GM10266 (cell line): ENCODE measurements around the gene QKI.

Experiments
- DNase-seq: peaks from one replicate; pipeline ENCODE4 v3.0.0; 2012; ENCODE audit errors: extremely low spot score
- CTCF ChIP-seq: IDR thresholded peaks from 2 replicates; pipeline ENCODE4 v1.5.1; 2012; ENCODE audit warnings: mild to moderate bottlenecking, low read depth; ENCODE audit not compliant: control insufficient read depth, insufficient read depth; ENCODE audit errors: missing control alignments

QKI gene

GRCh38 chr6:163393923-163394322, 20.6 kb upstream of the QKI start:
- TF ChIP-seq CTCF, result no peak
- no peak for DNase-seq

- TF ChIP-seq CTCF, result no peak
- DNase-seq, result no peak
Observed at GRCh38 chr6:163394659-163395058, 19.9 kb upstream of the QKI start.

- TF ChIP-seq CTCF, result no peak
- no peak for DNase-seq
Observed at GRCh38 chr6:163395122-163395830, 19.2 kb upstream of the QKI start.

- DNase-seq, result no peak
- no peak for TF ChIP-seq CTCF
Observed at GRCh38 chr6:163395831-163396185, 18.7 kb upstream of the QKI start.

- TF ChIP-seq CTCF, result no peak
- DNase-seq, result no peak
Observed at GRCh38 chr6:163397326-163397725, 17.2 kb upstream of the QKI start.

GRCh38 chr6:163398115-163398514, 16.4 kb upstream of the QKI start:
- DNase-seq, result no peak
- TF ChIP-seq CTCF, result no peak

GRCh38 chr6:163398815-163399214, 15.7 kb upstream of the QKI start:
- no peak for DNase-seq

More at GRCh38 chr6:163398815-163399214, 15.7 kb upstream of the QKI start:
- TF ChIP-seq CTCF, result no peak
